G401.6 (cell line): ENCODE data around the gene ERAP2.
"Not testable (repeated sequence)": the region's sequence is repeated elsewhere in the genome, so short reads cannot be mapped to it uniquely, and the experiment has no call there.

ENCODE experiments used
- FAIRE-seq: peaks from 2 replicates; lab custom pipeline; 2012; peaks lifted over from hg19 to GRCh38; lab: Jason Lieb, UNC

Gene ERAP2

GRCh38 chr5:96863114-96863513 is 13.2 kb upstream of the ERAP2 start:
- FAIRE-seq: no peak

- FAIRE-seq: no peak
Measured at GRCh38 chr5:96863949-96864584, 12.2 kb upstream of the ERAP2 start.

- no peak for FAIRE-seq
Measured at GRCh38 chr5:96864922-96865530, 11.3 kb upstream of the ERAP2 start.

DNA sequence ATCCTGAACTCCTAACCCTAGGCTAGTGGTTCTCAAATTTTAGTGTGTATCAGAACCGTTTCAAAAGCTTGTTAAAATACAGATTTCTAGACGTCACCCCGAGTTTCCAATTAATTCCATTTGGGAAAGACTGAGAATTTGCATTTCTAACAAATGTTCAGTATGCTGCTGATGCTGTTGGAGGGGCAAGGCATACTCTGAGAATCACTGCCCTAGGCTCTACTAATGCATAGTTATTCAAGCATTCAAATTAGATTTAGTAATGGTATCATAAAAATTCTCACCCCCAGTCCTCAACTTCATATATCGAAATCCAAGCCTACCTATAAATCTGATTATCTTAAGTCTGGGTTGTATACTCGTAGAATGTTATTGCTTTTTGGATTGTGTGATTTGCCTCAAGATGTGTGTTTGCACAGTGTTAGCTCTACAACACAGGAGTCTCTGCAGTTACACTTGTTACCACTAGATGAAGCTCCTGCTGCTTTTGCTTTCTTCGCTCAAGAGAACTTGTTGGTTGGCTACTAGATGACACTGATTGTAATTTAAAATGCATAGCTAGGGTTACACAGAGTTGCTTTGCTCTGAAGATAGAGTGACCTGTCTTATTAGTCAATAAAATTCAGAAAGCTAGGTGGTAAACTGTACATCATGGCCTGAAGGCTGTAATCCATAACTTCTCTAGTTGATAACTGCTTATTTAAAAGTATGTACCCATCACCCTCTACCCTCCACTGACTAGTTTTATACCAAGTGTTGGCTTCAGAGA is 7.5 kb upstream of the ERAP2 start:
- peak; percentile 88 for FAIRE-seq

DNA sequence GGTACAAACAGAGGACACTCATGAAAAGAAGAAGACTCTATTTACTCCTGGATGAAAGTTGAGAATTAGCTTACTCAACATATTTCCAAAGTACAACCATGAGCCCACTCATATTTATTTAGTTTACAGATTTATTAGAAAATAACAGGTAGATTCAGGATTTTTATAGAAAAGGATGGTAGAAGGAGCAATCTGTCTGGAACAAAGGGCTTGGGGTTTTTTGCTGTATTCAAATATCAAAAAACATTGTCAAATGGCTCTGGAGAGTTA is 7.0 kb upstream of the ERAP2 start:
- FAIRE-seq: no peak

DNA sequence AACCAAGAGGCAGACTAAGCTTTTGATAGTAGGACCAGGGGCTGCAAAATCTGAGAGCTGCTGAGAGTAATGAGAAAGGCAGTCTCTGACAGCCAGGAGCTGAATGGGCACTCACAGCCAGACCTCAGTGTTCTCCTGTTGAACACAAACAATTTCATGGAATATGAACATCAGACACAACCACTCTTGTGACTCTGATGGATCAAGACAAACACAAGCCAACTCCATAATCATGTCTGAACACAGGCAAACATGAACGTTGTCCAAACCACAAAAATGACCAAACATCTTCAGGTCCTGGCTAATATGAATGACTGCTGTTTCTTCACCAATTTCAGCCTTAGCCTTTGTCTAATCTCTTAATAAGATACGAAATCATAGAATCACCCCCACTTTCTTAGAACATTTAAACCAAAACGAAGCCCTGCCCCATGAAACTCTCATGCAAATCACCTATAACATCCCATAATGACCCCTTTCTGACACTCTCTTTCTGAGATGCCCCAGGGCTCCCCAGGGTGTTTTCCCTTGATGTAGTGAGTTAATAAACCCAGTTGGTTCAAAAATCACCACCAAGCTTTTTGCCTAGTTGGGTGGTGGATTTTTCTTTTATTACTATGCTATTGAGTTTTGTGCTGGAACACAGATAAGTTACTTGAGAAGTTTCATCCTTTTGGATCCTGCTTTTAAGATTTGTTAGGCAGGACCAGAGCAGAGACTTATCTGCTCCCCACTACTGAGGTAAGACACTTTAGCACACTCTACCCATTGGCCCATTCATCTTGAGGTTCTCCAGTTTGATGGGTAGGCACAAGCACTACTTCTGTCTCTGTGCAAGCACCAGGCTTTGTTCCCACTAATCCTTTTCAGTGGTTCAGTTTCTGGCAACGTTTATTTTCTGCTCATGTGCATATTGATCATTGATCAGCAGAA is 5.9 kb upstream of the ERAP2 start:
- no peak for FAIRE-seq

DNA sequence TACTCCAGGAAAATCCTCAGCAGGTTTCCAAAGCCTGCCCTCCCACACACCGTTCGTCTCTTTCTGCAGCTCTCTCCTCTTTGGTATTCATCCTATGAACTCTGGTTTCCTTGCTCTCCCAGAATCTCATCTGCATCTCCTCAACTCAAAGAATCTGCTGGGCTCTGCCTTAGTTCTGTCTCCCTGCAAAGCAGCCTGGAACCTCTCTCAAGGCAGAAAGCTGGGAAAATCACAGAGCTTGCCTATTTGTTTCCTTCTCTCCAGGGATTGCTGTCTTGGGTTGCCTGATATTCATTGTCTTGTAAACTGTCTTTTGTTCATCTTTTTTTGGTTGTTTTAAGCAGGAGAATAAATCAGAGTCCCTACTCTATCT is 5.3 kb upstream of the ERAP2 start:
- no peak for FAIRE-seq

GRCh38 chr5:96871686-96872085 is 4.6 kb upstream of the ERAP2 start:
- FAIRE-seq: no peak

- no peak for FAIRE-seq
Measured at GRCh38 chr5:96873449-96873848, 2.9 kb upstream of the ERAP2 start.

DNA sequence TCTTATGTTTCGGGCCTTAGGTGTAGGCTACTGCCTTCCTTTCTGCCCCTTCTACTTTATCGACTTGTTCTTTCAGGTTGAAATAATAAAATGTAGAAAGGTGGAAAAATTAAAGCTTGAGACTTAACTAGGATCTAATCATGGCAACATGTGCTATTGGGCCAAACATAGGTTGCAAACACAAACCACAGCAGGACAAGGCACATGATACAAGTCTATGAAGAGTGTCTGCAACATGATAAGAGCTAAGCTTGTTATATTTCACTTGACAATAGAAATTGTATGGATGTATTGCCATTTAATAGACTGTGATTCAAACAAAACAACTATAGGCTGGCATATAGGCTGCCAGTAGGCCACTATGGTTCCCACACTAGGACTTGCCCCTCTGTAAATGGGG is 1.7 kb upstream of the ERAP2 start:
- FAIRE-seq: no peak

GRCh38 chr5:96875791-96876291 is 459 bp upstream of the ERAP2 start:
- FAIRE-seq: no peak

DNA sequence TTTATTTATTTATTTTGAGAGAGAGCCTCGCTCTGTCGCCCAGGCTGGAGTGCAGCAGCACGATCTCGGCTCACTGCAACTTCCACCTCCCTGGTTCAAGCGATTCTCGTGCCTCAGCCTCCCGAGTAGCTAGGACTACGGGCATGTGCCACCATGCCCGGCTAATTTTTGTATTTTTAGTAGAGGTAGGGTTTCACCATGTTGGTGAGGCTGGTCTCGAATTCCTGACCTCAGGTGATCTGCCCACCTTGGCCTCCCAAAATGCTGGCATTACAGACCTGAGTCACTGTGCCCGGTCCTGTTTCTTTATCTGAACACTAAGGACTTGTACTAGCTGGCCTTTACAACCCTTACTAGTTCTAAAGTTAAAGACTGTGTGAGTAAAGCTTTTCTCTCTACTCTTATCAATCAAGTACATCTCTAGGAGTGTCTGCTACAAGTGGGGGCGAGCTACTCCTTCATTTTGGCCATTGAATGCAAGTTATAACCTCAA is 723 bp downstream of the ERAP2 start:
- FAIRE-seq: not testable (repeated sequence)

DNA sequence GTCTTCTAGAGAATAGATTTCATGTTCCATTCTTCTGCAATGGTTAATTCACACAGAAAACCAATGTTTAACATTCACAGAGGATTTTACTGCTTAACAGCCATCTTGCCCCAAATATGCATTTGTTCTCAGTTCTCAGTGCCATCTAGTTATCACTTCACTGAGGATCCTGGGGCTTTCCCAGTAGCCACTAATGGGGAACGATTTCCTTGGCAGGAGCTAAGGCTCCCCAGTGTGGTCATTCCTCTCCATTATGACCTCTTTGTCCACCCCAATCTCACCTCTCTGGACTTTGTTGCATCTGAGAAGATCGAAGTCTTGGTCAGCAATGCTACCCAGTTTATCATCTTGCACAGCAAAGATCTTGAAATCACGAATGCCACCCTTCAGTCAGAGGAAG is 3.4 kb downstream of the ERAP2 start:
- no peak for FAIRE-seq

- FAIRE-seq: no peak
Measured at GRCh38 chr5:96880444-96881164, 4.3 kb downstream of the ERAP2 start.

DNA sequence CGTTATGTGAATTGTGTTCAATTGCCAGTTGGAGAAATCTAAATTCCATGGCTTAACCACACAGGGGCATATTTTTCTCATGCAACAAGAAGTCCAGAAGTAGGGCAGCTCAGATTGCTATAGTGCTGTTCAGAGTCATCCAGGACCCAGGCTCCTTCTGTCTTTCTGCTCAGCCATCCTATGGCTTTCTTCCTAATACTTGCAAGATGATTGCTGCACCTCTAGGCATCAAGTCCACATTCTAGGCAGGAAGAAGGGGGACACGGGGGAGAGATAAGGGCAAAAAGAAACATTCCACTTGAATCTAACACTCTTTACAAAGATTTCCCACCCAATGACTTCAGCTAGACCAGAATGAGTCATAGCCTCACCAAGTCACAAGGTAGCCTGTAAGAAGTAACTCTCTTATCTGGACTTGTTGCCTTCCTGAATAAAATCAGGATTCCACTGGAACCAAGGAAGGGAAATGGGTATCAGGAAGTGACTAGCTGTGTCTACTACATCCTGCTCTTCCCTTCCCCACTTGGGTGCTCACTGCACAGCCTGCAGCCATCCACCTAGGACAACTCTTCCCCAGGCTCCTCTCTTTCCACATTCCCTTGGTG is 5.3 kb downstream of the ERAP2 start:
- no peak for FAIRE-seq

GRCh38 chr5:96883871-96884270 is 7.6 kb downstream of the ERAP2 start:
- FAIRE-seq: no peak

- FAIRE-seq: no peak
Measured at GRCh38 chr5:96884995-96885394, 8.7 kb downstream of the ERAP2 start.

DNA sequence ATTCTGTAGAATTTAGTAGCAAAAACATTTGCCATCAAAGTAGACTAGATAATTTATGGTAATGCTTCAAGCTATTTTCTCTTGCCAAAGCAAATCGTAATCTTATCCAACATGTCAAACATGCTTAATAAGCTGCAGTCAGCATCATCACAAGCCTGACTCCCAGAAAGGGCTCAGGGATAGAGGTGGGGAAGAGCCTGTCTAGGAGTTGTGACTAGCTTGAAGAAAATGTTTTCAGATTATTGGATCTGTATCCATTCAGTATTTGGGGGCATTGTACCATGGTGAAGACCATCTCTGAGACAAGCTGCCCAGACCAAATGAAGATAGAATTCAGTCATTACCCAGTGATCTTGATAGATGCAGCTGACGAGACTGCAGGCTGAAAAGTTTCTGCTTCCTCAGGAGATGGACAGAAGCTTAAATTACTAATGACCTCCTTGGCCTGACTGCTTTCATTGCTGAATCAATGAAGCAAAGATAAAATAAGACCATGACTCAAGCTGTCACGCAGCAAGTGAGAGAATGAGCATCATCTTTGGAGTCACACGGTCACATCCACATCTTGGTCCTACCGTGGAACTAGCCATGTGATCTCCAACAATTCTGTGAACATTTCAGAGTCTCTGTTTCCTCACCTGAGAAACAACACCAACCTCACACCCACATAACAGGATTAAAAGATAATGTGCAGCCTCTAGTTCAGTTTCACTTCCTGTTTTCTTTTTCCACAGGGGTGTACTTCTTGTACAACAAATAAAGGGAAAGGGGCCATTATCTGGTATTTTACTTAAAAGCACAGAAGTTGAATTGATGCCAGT is 9.4 kb downstream of the ERAP2 start:
- no peak for FAIRE-seq

GRCh38 chr5:96893342-96893741 is 17.0 kb downstream of the ERAP2 start:
- FAIRE-seq: no peak

DNA sequence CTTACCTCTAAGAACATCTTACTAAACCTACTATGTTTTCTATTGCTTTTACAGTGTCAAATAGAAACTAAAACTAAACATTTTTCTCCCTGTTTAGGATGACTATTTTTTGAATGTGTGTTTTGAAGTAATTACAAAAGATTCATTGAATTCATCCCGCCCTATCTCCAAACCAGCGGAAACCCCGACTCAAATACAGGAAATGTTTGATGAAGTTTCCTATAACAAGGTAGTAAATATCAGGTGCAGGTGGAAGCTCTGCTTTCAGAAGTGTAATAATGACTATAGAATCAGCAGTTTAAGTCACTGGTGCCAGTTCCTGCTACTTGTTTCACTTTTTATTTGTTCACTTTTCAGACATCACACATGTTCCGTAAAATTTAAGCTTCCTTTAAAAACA is 20.0 kb downstream of the ERAP2 start:
- no peak for FAIRE-seq

DNA sequence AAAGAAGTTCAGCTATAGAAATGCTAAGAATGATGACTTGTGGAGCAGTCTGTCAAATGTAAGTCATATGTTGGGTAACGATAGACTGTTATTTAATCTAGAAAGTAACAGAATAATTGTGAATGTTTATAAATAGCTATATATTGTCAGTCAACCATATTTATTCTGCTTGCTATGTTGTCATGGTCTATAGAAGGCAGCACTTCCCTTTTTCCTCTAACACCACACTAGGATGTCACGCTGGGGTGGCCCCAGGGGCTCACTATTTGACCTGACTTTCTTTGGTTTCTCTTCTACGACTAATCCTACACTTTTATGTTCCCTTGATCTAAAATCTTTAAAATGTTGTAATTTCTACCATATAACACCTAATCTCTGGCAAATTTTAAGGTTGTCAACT is 20.5 kb downstream of the ERAP2 start:
- FAIRE-seq: no peak
